GM12891 (cell line): Measurements from ENCODE around the gene TXNDC16.

ENCODE experiments used
- PAX5 ChIP-seq: IDR thresholded peaks from 2 replicates; pipeline ENCODE4 v1.6.1; 2011; ENCODE audit warnings: low read length, moderate library complexity, mild to moderate bottlenecking; ENCODE audit not compliant: insufficient read depth, severe bottlenecking
- POLR2A ChIP-seq: IDR thresholded peaks from 2 replicates; pipeline ENCODE4 v1.6.1; 2011; ENCODE audit warnings: low read depth, low read length, control low read depth
- POLR2AphosphoS5 ChIP-seq: IDR thresholded peaks from 2 replicates; pipeline ENCODE4 v1.6.1; 2011; ENCODE audit warnings: low read depth, low read length, control low read depth
- POU2F2 ChIP-seq: IDR thresholded peaks from 2 replicates; pipeline ENCODE4 v1.6.1; 2011; ENCODE audit warnings: low read depth, mild to moderate bottlenecking, control low read depth, low read length, moderate library complexity
- SPI1 ChIP-seq: IDR thresholded peaks from 2 replicates; pipeline ENCODE4 v1.6.1; 2011; ENCODE audit warnings: low read depth, low read length, control low read depth
- TAF1 ChIP-seq: IDR thresholded peaks from 2 replicates; pipeline ENCODE4 v1.6.1; 2011; ENCODE audit warnings: low read depth, low read length, control low read depth

DNA sequence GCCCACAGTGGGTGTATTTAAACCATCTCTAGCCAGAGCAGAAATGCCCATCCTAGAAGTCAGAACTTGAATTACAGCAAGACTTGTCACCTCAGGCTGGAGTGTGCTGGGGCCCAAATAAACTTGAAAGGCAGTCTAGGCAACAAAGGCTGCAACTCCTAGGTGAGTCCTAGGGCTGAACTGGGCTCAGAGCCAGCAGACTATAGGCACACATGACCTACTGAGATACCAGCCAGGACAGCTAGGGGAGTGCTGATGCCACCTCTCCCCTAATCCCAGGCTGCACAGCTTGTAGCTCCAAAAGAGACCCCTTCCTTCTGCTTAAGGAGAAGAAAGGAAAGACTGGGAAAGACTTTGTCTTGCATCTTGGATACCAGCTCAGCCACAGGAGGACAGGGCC is 106.0 kb downstream of the TXNDC16 start:
- TF ChIP-seq TAF1: no peak
- no peak for TF ChIP-seq POLR2A
- no peak for TF ChIP-seq POLR2AphosphoS5
- TF ChIP-seq SPI1: no peak
- TF ChIP-seq POU2F2: no peak
- no peak for TF ChIP-seq PAX5
